GM18499 (cell line): ENCODE measurements around the gene GSTK1.
"Not testable (repeated sequence)": the region's sequence is repeated elsewhere in the genome, so short reads cannot be mapped to it uniquely, and the experiment has no call there.

ENCODE experiments used
- ATAC-seq: cut with Tn5 transposase; IDR thresholded peaks from one replicate; pipeline ENCODE4 v1.9.1; 2021; ENCODE audit warnings: moderate number of reproducible peaks; ENCODE audit not compliant: insufficient read depth, unreplicated experiment

The GSTK1 gene

DNA sequence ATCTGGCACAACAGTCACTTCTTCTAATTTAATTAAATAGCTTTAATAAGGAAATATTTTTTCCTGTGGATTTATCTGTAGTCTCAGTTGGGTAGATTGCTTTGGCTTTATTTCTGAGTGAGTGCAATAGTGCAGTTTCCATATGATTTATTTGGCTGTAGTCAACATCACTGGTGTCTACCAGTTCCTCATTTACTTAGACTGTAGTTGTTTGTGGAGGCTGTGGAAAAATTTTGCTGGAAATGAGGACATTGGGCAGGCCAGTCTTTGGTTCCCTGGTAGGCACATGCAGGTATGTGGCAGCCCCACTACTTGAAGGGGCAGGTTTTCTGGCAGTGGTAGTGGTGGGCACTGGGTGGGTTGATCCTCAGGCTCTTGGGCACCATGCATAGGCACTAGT lies 25.9 kb upstream of the GSTK1 start:
- no peak for ATAC-seq

DNA sequence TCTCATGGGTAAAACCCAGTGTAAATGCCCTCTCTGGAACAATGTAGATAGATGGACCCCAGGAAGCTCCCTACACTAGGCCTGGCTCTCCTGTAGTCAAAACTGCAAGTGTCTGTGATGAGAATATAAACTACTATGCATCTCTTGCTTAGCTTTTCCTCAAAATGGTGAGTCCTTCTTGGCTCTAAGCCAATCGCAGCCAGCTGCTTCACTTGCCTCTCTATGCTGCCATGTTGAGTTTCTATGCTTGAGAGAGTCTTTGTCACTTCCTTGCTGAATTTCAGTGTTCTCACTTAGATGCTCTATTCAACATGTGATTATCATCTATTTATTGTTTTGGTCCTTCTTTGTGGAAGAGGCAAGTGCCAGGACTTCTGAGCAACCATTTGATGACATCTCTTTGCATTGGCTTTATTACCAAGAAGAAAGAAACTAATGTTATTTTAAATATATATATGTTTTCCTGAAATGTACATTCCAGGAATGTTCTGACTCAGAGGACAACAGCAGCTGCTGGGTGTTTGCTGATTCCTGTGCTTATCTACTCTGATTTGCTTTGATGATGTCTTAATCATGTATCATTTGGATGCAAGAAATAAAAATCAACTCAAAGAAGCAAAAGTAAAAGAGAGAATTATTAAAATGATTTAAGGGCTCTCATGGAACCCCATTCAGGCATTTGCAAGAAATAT lies 24.8 kb upstream of the GSTK1 start:
- no peak for ATAC-seq

DNA sequence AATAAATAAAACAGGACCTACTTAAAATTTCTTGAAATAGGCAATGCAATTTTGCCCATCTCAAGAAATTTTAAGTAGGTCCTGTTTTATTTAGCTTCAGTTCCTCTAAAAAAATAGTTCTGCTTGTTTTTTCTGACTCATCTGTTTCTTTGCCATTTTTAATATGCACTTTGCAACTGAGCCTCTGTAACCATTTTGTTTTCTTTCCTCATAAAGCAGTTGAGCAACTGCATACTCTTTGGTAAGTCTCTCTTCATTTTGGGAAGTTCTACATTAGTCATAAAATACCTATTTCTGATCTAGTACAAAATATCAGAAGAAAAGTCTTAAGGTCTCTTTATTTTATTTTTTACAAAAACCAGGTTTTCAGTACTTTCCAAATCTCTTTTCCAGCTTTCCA lies 23.4 kb upstream of the GSTK1 start:
- ATAC-seq = no peak

DNA sequence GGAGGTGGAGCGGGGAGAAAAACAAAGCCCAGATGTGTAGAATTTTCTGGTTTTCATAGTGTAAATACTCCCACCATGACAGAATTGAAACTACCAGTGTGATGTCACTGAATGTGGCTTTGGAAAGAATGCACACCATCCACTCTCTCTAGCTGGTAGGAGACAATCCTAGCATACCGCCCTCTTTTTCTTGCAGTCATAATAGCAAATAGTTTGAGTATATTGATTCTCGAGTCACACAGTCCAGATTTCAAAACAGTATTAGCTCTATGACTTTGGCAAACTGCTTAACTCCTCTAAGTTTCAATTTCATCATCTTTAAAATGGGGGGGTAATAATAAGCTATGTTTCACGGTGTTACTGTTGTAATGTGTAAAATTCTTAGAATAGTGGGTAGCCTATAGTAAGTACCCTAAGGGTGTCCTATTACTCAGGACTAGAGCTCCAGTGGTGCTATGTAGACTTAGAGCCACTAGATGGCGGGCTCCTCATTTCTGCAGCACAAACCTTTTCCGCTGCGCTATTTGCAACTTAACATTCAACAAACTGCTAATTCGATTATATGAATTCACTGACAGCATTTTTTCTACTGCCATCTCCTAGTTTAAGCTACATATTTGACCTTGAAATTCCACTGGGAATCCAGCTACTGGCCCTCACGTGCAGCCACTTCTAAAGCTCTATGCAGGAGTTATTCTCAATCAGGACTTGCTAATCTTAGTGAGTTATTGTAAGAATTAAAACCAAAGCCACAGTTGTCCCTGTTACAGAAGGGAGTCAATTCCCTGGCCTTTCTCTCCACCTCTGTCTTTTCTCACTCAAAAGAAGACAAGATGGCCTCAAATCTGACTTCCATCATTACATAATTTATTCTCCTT lies 22.7 kb upstream of the GSTK1 start:
- peak; percentile 93 for ATAC-seq

DNA sequence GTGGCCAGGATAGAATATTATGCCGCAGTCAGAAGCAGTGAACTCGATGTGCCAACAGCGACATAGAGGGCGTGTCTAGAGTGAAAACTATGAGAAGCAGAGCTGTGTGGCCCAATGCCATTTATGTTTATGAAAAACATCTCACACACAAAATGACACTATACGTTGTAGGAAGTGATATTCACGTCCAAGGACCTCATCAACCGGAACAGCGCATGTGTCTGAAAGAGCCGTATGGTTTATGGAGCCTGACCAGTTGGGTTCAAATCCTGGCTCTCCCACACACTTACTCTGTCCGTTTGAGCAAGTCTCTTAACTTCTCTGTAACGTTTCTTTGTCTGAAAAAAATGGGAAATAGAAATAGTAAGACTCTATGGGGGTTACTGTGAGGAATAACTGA lies 20.9 kb upstream of the GSTK1 start:
- ATAC-seq = no peak

DNA sequence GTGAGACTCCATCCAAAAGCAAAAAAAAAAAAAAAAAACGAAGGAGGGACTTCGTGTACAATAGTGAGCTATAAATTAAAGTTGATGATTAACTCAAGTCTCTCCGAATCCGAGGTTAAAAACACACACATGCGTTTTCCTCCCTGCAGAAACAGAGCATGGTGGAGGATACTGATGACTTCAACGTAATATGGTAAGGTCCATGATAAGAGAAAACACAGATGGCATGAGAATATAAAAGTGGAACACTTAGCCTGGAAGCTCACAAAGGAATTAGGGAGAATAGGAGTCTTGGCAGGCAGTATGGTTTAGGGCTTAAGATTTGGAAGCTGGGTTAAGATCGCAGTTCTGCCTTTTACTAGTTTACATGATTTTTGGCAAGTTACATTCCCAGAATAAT lies 20.1 kb upstream of the GSTK1 start:
- no peak for ATAC-seq

DNA sequence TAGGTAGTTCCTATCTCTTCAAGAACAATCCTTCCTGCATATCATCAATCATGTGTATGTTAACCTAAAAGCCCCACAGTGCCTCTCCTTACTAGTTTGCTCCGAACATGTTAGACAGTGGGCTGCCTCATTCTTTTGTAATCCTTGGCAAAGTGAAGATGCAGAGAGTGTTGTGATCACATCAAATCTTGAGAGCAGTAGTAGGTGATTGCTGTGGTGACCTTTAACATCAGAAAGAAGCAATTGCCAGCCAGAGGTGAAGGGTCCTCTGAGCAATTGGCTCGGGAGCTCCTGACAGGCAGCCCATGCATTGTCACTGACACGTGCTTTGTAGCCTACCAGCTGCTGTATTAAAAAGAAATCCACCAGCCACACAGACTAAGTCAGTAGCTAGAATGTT lies 19.6 kb upstream of the GSTK1 start:
- no peak for ATAC-seq

DNA sequence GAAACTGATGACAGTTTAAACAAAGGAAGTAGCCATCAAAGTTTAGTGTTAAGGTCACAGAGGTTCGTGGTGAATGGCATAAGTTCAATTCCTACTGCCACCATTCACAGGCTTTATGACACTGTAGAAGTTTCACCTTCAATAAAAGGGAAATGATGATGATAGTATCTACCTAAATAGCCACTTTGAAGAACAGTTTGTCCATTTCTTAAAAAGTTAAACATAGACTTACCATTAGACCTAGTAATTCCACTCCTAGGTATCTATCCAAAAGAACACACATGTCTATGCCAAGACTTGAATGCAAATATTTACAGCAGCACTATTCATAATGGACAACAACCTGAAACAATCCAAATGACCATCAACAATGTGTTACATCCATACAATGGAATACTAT lies 18.9 kb upstream of the GSTK1 start:
- ATAC-seq = no peak

DNA sequence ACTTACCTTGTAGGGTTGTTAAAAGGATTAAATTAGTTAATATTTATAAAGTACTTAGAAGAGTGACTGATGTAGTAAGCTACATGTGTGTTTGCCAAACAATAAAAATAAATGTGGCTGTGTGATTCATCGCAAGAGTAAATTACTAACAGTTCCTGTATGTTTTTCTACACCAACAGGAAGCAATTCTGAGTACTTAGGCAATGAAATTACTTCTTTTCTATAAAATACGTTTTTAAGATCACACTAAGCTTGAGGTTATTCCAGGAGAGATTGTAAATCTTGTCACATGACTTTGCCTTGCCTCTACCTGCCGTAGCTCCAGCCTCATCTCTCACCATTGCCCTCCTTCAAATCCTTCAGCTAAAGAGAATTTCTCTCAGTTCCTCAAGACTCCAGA lies 18.1 kb upstream of the GSTK1 start:
- no peak for ATAC-seq

DNA sequence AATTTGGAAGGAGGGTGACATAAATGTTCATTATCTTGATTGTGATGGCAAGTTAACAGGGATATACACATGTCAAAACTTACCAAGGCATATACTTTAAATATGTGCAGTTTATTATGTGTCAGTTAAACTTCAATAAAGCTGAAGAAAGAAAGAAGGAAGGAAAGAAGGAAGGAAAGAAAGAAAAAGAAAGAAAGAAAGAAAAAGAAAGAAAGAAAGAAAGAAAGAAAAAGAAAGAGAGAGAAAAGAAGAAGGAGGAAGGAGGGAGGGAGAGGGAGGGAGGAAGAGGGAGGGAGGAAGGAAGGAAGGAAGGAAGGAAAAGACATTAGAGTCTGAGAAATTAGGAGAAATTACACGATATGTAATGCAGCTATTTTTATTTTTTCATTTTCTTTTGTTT lies 15.9 kb upstream of the GSTK1 start:
- ATAC-seq = no peak

DNA sequence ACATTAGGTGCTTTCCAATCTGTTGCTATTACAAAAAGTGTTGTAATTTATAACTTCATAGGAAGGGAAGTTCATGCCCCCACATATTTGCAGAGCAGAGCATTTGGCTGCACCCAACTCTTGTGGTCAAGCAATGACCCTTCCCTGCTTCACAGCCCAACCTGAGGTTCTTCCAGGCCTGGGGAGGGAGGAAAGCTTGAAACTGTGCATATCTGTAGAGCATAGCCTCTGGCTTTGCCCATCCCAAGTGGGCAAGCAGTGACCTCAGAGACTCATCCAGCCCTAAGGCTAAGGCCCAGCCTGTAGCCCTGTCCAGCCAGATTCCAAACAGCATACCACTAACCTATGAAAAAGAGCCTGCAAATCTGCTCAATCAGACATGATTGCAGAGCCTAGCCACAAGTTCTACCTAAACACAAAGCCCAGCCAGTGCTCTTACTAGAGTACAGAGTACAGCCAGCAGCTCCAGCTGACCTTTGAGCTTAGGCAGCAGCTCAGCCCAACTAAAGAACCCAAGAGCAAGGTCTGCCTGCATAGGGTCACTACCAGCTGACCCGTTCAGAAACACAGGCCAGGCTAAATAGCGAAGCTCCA lies 14.4 kb upstream of the GSTK1 start:
- no peak for ATAC-seq

DNA sequence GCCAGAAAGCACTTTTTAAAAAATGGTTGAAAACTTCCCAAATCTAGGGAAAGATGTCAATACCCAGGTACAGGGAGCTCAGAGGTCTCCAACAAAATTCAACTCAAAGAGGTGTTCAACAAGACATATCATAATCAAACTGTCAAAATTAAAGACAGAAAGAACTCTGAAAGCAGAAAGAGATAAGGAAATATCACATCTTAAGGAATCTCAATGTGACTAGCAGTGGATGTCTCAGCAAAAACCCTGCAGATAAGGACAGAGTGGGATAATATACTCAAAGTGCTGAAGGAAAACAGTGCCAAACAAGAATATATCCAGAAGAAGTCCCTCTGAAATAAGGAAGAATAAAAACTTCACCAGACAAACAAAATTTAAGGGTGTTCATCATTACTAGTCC lies 13.0 kb upstream of the GSTK1 start:
- no peak for ATAC-seq

DNA sequence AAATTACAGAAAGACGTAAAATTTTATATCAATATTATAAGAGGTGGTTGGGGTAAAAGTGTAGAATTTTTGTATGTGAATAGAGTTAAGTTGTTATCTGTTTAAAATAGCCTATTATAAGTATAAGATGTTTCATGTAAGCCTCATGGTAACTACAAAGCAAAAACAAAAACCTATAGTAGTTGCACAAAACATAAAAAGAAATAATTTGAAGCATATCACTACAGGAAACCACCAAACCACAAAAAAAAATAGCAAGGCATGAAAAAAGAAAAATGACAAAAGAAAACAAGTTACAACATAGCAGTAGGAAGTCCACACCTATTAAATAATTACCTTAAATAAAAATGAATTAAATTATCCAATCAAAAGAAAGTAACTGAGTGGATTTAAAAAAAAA lies 12.4 kb upstream of the GSTK1 start:
- no peak for ATAC-seq

DNA sequence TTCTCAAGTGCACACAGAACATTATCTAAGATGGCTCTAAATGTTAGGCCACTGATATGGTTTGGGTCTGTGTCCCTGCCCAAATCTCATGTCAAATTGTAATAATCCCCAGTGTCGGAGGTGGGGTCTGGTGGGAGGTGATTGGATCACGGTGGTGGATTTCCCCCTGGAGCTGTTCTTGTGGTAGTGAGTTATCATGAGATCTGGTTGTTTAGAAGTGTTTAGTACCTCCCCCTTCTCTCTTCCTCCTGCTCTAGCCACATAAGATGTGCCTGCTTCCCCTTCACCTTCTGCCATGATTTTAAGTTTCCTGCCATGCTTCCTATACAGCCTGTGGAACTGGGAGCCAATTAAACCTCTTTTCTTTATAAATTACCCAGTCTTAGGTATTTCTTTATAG lies 11.2 kb upstream of the GSTK1 start:
- ATAC-seq = no peak

DNA sequence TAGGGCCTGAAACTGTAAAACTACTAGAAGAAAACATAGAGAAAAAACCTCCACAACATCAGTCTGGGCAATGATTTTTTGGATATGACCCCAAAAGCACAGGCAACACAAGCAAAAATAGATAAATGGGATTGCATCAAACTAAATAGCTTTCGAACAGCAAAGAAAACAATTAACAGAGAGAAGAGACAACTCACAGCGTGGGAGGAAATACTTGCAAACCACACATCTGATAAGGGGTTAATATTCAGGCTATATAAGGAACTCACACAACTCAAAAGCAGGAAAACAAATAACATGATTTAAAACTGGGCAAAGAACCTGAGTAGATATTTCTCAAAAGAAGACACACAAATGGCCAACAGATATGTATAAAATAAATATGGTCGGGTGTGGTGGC lies 7.7 kb upstream of the GSTK1 start:
- no peak for ATAC-seq

DNA sequence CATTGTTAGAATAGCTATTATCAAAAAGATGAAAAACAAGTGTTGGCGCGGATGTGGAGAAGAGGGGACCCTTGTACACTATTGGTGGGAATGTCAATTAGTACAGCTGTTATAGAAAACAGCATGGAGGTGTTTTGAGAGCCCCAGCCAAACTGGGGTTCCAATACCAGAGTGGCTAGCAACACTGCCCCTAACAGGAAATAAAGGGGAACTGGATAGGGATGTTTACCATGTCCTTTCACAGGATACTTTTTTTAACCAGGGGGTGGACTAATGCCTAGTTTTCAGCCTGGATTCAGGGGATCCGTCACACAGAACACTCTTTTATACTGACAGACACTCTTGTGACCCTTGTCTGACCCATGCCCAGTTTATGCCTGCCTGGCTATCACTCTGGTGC lies 6.9 kb upstream of the GSTK1 start:
- ATAC-seq = no peak

DNA sequence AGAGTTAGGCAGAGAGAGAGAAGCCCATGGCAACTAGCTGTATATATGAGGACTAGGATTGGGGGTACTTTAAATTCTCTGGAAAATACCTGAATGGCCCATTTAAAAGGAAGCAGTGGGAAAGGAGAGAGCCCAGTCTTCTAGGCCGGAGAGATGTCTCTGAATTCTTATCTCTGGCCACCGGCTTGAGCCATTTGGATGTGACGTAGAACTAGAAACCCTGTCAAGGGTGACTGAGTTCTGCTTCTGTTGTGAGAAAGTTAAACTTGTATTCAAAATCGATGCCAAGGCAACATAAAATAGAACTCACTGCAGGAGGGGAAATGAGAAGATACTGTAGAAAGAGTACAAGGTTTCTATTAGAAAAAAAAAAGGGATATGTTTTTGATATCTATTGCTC lies 6.3 kb upstream of the GSTK1 start:
- ATAC-seq = peak; percentile 49

DNA sequence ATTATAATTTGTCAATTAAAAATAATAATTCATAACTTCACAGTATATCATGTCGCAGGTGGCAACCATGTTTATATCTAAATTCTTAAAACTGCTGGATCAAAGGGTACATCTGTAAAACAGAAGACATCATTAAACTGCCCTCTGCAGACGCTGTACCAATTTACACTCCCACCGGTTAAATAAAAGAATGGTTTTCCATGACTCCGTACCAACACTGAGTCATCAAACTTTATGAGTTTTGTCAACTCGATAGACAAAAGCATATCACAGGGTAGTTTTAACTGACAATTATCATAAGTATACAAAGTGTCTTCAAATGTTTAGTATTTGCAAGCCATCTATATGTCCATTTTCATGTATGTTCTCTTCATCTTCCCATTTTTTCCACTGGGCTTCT lies 5.7 kb upstream of the GSTK1 start:
- ATAC-seq = no peak

DNA sequence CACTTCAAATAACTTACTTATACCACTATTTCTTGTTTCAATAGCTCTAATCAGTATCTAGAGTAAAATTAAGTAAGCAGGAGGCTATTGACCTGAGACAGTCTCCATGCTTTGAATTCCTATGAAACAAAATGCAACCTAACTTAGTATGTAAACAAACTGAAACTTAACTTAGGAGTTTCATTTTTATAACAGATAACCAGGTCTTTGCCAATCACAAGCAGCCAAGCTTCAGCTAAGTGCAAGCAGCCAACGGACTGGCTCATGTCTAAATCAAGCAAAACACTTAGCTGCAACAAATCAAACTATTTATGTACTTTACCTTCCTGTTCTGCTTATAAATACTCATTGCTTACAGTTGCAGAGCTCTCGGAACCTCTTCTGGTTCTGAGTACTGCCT lies 4.4 kb upstream of the GSTK1 start:
- peak; percentile 38 for ATAC-seq

DNA sequence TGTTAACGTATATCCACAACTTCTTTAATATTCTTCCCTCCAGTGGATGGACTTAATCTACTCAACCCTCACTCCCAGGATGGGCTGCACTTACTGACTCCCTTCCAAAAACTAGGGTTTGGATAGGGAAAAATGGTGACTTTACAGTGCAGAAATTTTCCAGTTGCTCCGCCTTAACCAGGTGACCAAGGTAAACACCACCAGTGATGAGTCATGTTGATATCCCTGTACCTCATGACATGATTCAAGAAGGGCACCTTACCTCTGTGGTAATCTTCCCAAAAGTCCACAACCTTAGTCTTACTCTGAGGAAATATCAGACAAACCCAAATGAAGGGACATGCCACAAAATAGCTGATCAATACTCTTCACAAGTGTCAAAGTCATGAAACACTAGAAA lies 3.5 kb upstream of the GSTK1 start:
- no peak for ATAC-seq

DNA sequence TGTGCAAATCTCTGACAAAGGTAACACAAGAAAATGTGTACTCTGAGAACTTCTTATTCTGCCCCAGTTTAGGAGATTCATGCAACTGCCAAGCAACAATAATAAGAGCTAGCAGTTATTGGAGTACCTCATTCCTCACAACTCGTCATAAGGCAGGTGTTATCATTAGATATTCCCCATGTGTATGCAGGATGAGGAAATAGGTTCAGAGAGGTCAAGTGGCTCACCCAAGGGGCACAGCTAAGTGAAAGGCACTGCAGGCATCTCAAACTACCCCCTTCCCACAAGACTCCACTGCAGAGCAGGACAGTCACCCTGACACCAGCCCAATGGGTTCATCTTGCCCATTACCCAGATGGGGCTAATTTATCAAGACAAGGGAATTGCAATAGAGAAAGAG lies 1.3 kb upstream of the GSTK1 start:
- ATAC-seq = no peak

DNA sequence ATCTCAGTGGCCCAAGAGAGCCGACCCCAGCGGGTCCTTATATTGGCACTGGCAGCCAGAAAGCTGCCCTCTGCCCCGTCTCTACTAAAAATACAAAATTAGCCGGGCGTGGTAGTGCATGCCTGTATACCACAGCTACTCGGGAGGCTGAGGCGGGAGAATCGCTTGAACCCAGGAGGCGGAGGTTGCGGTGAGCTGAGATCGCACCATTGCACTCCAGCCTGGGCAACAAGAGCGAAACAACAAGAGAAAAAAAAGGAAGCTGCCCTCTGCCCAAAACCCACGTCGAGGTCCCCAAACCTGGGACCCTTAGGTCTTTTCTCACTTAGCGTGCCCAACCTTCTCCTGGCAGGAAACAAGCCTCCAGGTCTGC lies 941 bp downstream of the GSTK1 start:
- ATAC-seq = not testable (repeated sequence)
